ENCODE data around the gene RPL6.
"Not testable (repeated sequence)": the region's sequence is repeated elsewhere in the genome, so short reads cannot be mapped to it uniquely, and the experiment has no call there.

The RPL6 gene

DNA sequence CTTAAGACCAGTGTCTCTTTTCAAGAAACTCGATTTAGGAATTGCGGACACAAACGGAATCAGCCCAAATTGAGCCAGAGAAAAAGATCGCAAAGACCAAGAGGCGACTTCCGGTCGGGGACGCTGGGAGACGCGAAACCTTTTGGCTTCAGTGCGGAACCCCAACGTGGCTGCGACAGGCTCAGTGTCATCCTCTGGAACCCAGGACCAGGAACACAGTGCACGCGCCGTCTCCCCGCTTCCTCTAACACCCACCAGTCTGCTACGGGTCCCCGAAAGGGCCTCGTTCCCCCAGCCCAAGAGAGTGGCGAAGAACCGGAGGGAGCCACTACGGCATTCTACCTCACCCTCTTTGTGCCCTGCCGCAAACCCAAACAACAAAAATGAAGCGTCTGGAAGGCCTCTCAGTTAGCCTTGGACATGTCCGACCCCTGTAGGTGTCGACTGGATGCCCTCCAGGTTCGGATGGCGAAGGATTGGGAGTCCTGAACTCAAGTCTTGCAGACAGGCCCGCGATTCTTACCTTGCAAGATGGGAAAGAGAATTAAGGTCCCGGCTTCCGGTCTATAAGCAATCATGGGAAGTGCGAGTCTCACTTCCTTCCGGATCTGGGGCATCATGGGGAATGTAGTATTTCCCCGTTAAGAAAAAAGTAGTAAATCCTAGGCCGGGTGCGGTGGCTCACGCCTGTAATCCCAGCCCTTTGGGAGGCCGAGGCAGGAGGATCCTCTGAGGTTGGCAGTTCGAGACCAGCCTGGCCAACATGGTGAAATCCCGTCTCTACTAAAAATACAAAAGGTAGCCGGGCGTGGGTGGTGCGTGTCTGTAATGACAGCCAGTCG lies at the start of gene RPL6:
RPL6 (minus strand) TSS at position 542 of the 842 bp plus-strand sequence. CDS start 949 bp downstream, outside the sequence.
- peak; percentile 71 to 80 for DNase-seq

DNA sequence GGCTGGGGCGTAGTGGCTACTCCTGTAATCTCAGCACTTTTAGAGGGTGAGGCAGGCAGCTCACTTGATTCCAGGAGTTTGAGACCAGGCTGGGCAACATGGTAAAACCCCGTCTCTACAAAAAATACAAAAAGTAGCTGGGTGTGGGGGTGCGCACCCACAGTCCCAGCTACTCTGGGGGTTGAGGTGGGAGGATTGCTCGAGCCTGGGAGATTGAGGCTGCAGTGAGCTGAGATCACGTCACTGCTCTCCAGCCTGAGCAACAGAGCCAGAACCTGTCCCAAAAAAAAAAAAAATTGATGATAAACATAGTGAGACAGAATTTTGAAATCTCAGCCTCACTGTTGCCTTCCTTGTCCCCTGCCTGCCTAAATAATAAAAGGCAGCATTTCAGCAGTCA lies 49.3 kb upstream of the RPL6 start:
- DNase-seq = no peak

DNA sequence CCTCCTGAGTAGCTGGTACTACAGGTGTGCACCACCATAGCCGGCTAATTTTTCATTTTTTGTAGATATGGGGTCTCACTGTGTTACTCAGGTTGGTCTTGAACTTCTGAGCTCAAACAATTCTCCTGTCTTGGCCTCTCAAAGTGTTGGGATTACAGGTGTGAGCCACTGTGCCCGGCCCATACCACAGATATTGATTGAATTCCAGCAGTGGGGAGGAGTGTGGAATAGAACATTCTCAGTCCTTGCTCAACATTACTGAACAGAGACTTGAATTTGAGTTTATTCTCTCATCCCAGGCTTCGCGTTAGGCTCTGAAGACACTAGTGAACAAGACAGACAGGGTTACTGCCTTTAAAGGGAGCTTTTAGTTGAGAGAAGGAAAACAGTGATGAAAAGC lies 48.9 kb upstream of the RPL6 start:
- DNase-seq = no peak

DNA sequence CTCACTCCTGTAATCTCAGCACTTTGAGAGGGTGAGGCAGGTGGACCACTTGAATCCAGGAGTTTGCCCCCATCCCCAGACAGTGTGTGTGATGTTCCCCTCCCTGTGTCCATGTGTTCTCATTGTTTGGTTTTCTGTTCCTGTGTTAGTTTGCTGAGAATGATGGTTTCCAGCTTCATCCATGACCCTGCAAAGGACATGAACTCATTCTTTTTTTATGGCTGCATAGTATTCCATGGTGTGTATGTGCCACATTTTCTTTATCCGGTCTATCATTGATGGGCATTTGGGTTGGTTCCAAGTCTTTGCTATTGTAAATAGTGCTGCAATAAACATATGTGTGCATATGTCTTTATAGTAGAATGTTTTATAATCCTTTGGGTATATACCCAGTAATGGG lies 47.7 kb upstream of the RPL6 start:
- not testable (repeated sequence) for DNase-seq

DNA sequence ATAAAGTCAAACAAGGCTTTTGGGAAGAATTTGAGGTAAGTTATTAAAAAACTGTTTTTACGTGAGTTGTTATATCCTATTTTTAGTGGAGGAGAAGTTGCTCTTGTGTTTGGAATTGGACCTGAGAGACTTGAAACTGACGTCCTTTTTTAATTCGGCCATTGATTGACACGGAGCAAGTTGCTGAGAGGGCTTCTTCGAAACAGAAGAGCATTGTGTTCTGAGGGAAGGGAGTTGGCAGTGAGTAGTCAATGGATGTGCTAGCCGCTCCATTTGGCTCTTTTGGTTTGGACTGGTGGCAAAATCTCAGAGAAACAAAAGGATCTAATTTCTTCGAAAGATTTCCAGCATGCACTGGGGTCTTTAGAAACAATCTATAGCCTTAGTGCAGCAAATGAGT lies 46.6 kb upstream of the RPL6 start:
- no peak for DNase-seq

DNA sequence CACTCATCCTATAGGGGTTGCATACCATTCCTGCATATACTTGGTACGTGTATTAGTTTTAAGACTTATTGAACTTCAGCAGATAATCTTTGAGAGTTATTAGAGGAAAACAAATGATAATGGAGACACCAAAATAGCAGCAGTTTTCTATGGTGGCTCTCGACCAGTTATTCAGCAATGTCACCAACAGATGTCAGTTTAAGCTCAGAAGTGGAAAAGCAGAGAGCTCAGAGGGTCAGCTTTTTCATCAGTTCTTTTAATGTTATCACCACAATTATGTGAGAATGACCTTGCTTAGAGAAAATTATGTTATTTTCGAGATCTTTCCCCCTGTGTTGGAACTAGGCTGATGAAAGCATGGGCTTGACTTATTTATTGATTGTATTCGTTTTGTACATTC lies 41.3 kb upstream of the RPL6 start:
- DNase-seq = no peak

DNA sequence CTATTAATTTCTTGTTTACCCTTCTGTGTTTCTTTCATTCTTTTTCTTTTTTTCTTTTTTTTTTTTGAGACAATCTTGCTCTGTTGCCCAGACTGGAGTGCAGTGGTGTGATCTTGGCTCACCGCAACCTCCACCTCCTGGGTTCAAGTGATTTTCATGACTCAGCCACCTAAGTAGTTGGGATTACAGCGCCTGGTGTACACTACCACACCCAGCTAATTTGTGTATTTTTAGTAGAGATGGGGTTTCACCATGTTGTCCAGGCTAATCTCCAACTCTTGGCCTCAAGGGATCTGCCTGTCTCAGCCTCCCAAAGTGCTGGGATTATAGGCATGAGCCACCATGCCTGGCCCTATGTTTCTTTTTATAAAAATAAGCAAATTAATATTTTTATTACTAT lies 38.8 kb upstream of the RPL6 start:
- not testable (repeated sequence) for DNase-seq

DNA sequence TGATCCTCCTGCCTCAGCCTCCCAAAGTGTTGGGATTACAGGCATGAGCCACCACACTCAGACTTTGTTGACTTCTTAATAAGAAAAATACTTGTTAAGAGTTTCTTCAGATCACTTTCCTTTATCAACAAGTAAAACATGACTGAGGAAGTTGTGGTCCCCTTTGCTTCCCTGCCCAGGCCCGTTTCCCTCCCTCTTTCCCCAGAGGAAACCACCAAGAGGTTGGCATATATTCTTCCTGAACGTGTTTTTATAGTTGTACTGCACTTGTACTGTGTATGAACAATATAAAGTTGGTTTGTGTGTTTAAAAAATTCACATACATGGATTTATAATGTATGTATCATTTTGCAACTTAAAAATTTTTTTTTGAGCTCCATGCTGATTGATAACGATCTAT lies 37.7 kb upstream of the RPL6 start:
- DNase-seq = no peak

DNA sequence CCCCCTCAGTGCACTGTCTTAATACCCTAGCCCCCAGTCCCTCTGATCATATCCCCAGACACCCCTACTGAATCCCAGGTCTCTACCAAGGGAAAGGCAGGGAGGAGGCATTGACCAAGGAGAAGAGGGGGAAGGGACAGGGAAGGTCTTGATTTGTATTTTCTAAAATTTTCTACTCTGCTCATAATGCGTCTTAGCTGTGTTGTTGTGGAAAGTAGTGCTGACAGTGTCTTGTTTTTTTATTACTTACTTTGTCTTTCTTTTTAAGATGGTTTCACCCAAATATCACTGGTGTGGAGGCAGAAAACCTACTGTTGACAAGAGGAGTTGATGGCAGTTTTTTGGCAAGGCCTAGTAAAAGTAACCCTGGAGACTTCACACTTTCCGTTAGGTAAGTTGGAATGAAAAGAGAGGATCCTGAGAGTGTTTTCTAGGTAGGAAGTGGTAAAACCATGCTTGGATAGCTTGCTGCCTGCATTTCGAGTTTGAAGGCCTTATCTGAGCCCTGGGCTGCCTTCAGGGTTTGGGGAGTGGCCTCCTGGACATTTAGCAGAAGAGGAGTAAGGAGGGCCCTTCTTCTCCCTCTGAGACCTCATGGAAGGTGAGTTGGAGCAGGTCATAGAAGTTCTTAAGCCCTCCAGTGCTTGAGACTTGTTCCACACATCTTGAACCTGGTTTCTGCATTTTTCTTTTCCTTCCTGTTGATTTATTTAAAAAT lies 36.8 kb upstream of the RPL6 start:
- no peak for DNase-seq

DNA sequence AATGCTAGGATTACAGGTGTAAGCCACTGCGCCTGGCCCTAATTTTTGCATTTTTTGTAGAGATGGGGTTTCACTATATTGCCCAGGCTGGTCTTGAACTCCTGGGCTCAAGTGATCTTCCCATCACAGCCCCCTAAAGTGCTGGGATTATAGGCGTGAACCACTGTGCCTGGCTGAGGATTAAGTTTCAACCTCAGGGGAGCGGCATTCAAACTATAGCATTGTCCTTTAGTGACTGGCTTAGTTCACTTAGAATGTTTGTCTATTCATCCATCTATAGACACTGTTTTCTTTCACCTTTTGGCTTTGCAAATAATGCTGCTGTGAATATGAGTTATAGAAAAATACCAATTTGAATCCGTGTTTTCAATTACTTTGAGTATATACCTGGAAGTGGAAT lies 34.5 kb upstream of the RPL6 start:
- DNase-seq = no peak

DNA sequence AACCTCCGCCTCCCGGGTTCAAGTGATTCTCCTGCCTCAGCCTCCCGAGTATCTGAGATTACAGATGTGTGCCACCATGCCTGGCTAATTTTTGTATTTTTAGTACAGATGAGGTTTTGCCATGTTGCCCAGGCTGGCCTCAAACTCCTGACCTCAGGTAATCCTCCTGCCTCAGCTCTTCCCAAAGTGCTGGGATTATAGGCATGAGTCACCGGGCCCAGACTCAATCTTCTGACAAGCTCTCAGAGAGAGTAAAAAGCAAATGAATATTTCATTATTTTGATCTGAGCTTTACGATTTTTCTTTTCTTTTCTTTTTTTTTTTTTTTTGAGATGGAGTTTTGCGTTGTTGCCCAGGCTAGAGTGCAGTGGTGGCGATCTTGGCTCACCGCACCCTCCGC lies 31.2 kb upstream of the RPL6 start:
- DNase-seq = not testable (repeated sequence)

DNA sequence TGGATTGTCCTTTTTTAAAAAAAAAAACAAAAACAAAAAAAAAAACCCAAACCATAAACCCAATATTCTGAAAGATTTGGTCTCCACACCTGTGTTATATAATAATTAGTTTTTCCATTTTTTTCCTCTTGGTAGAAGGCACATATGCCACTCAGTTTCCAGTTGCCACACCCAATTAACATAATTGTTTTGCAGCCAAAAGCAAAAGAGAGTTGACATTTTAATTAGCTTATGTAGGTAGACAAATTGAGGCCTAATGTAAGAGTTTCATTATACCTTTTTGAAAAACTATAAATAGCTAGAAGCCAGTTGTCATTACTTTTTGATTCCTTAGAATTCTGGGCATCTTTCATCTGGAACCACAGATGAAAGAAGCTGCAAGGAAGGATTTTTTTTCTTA lies 30.4 kb upstream of the RPL6 start:
- DNase-seq = no peak

DNA sequence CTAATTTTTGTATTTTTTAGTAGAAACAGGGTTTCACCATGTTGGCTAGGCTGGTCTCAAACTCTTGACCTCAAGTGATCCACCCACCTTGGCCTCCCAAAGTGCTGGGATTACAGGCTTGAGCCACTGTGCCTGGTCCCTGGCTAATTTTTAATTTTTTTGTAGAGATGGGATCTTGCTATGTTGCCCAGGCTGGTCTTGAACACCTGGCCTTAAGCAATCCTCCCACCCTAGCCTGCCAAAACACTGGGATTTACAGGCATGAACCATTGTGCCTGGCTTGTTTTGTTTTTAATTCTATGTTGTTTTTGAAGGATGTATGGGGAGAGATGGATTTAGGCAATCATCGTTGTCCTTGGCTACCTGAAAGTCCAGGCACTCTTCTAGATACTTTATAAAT lies 29.2 kb upstream of the RPL6 start:
- not testable (repeated sequence) for DNase-seq

DNA sequence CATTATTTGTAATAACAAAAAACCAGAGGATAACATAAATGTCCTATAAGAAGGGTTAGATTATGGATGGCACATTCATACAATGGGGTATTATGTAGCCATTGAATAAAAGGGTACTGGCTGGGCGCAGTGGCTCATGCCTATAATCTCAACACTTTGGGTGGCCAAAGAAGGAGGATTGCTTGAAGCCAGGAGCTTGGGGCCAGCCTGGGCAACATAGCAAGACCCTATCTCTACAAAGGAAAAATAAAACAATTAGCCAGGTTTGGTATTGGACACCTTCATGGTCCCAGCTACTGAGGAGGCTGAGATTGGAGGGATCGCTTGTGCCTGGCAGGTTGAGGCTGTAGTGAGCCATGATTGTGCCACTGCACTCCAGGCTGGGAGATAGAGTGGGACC lies 24.1 kb upstream of the RPL6 start:
- DNase-seq = no peak

DNA sequence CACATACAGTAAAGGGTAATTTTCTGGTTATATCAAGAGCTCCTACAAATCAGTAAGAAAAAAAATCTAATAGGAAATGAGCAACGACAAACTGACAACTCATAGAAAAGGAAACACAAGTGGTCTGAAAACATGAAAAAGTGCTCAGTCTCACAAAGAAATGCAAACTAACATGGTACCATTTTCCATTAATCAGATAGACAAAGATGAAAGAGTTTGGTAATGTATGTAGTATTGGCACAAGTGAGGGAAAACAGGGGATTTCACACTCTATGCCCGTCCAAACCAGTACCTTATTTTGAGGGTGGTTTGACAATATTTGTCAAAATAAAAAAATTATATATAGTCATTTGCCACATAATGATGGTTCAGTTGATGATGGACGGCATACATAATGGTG lies 22.6 kb upstream of the RPL6 start:
- DNase-seq = no peak

DNA sequence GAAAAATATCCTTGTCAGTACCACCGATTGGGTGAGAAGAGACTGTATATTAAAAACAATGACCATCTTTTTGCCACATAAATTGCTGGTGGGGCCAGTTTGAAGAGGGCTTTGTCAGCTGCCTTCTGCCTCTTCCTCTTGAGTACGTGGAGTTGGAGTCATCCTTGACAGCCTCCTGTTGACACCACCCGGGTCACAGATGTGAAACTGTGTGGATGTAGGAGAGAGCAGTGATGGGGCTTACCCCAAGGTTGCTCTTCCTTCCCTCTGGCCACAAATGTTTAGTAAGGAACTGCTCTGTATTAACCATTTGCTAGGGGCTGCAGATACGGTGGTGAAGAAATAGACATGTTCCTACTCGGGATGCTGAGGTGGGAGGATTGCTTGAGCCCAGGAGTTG lies 21.5 kb upstream of the RPL6 start:
- DNase-seq = peak; percentile 33 to 49

DNA sequence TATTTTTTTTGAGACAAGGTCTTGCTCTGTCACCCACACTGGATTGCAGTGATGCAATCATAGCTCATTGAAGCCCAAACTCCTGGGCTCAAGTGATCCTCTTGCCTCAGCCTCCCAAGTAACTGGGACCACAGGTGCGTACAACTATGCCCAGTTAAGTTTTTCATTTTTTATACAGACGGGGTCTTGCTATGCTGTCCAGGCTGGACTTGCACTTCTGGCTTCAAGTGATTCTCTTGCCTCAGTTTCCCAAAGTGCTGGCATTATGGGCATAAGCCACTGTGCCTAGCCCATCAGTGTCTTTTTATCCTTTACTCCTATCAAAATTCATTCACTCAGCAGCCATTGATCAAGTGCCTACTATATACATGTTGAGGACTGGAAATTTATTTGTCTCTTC lies 18.4 kb upstream of the RPL6 start:
- DNase-seq = no peak

DNA sequence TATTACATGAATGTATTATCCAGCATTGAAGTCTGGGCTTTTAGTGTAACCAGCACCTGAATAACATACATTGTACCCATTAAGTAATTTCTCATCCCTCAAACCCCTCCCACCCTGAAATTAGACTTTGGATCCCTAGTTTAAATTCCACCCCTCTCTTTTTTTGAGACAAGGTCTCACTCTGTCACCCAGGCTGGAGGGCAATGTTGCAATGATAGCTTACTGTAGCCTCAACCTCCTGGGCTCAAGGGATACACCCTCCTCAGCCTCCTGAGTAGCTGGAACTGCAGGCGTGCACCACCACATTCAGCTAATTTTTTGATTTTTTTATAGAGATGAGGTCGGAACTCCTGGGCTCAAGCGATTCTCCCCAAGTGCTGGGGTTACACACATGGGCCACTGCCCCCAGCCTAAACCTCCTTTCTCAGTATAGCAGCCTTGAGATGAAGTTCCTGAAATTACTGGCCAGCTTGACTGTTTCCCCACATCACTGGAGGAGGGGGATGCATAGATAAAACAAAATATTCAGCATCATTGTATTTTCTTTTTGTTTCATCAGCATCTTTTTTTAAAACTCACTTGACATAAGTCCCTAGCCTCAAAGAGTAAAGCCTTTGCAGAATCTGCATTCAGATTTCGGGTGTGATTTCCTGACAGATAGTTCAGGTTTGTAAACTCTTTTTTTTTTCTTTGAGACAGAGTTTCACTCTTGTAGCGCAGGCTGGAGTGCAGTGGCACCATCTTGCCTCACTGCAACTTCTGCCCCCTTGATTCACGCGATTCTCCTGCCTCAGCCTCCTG lies 16.4 kb upstream of the RPL6 start:
- DNase-seq = no peak

DNA sequence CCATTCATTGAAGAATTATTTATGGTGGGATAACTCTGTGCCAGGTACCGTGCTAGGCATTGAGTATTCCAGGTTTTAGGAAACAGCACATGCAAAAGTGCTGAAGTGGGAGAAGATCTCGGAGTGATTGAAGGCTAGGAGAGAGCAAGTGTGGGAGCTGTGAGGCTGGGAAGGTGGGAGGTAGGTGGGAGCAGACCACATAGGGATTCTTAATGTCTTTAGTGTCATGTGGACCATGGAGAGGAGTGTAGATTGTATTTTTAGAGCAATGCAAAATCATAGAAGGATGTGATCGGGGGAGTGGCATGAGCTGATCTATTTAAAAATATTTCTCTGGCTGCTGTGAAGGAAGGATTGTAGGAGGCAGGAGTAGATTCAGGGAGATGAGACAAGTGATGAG lies 14.7 kb upstream of the RPL6 start:
- no peak for DNase-seq

DNA sequence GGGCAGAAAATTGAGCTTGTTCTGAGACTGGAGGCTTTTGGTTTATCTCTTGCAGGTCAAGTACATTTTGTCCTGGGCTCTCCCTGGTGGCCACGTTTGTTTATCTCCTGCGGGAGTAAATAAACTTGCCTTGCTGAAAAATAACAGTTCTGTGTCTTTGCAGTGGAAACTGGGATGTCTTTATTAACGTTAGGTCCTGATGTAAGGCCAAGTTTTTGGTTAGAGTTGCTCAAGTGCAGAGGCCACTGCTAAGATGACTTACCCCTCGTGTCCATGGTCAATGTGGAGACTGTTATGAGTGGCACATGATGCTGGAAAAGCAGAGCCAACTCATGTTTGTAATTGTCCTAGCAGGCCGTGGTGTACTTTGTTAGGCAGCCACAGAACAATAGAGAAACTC lies 13.1 kb upstream of the RPL6 start:
- DNase-seq = no peak

DNA sequence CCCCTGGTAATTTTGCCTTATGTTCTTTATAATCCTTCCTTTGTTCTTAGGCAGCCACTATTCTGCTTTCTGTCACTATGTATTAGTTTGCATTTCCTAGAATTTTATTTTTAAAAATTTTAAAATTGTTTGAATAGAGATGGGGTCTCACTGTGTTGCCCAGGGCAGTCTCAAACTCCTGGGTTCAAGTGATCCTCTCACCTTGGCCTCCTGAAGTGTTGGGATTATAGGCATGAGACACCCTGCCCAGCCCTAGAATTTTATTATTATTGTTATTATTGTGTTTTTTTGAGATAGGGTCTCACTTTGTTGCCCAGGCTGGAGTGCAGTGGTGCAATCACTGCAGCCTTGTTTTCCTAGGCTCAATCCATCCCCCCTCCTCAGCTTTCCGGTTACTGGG lies 12.0 kb upstream of the RPL6 start:
- no peak for DNase-seq

DNA sequence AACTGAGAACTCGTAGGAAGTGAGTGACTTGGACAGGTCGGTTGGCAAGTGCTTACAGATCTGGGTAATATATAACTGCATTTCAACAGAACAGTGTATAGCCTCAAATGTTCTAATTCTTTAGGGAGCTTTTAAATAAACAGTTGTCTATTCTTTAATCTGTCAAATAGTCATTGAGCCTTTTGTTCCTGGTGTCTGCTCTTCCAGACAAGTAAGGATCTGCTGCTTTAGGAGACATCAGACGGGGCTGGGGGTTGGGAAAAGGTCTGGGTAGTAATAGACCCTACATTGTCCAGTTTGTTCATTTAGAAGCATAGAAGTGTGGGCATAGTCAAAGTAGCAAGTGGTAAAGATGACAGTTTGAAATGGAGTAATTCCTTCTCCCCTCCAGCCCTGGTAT lies 11.3 kb upstream of the RPL6 start:
- no peak for DNase-seq

DNA sequence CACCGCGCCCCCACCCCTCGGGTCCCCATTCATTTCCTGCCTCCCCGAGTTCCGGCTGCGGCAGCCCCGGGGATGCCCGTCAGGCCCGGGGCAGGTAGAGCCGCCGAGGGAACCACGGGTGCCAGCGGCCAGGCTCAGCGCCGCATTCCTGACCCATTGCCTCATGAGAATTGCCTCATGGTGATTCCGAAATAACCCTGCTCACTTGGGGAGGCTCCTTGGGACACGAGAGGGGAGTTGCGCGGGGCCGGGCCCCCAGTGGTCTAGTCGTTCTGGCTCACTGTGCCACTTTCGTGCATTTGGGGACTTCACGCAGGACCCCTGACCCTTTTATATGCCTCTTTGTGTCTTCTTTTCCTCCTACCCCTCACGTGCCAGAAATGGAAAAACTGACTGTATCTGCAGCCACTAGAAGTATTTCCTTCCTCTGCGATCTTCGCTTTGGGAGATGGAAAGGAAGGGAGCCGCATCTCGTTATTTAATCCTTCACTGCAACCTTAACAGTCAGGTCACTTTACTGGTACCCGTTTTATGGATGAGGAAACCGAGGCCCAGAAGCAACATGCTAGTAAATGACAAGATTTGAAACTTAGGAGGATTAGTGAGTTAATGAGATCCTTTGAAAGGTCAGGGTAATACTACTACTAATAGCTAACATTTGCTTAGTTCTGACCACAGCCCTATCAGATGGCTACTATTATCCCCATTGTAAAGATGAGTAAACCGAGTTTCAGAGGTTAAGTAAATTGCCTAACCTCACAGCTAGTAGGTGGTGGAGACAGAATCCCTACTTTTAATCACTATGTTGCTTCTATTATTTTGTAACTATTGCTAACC lies 10.1 kb upstream of the RPL6 start:
- DNase-seq = no peak

Data from activated CD4-positive, alpha-beta T cell treated with anti-CD3 and anti-CD28 coated beads, Interleukin-2, amount 50 U/mL, for 48 hours (primary cell).